Cardiac muscle cell (in vitro differentiated cells and primary cell): ENCODE measurements around the gene VWCE. TPM values are rescaled to one million over a fixed set of nuclear protein-coding genes. Genes with fewer than 3 reads are reported as not detected.
A peak's percentile ranks its signal among the peaks of the same experiment; 100 is the strongest.

Source experiments
- DNase-seq, 2 donors: peaks; one replicate each; pipeline versions ENCODE4 v3.0.0 to v3.0.0-alpha.2; 2010 to 2017; ENCODE audit warnings: low read depth in 1 of 2, low spot score in 1 of 2
- H3K27ac ChIP-seq: fragments of 200-600 bp; sonication (generic); 2 replicates; pipeline ENCODE4 v1.5.1; 2016
- H3K27me3 ChIP-seq: fragments of 200-600 bp; sonication (generic); 2 replicates; pipeline ENCODE4 v1.6.0; 2016; ENCODE audit warnings: control low read depth
- H3K36me3 ChIP-seq: fragments of 200-600 bp; sonication (generic); 2 replicates; pipeline ENCODE4 v1.5.1; 2016; ENCODE audit warnings: control low read depth
- H3K4me1 ChIP-seq: fragments of 200-600 bp; sonication (generic); 2 replicates; pipeline ENCODE4 v1.8.1; 2017; ENCODE audit warnings: low read depth, mild to moderate bottlenecking, mixed run types
- H3K4me3 ChIP-seq: fragments of 200-600 bp; sonication (generic); 2 replicates; pipeline ENCODE4 v1.5.1; 2016; ENCODE audit warnings: mild to moderate bottlenecking
- H3K9me3 ChIP-seq: fragments of 200-600 bp; sonication (generic); 2 replicates; pipeline ENCODE4 v1.5.1; 2017; ENCODE audit warnings: low read depth, mild to moderate bottlenecking, control low read depth
- polyA plus RNA-seq: library from polyadenylated mRNA; unstranded; fragments of >200 nt; fragmentation: Nextera tagmentation; extraction: Ambion mirVana; gene quantifications from 2 replicates; pipeline ENCODE4 v1.2.1, GENCODE V29; 2016
- total RNA-seq: library from RNA; depleted of rRNA; stranded (reverse); fragments of >200 nt; gene quantifications from 2 replicates; pipeline ENCODE4 v1.2.3, GENCODE V29; 2016
- TF ChIP-seq, protein P1 (sequence below): IDR thresholded peaks from 2 replicates; pipeline ENCODE4 v1.5.1; 2012; ENCODE audit warnings: low read depth, mild to moderate bottlenecking, low read length

Gene VWCE
- total and polyA plus RNA-seq, 2 experiments from 2014 or later: 2.3 to 3.1 TPM

- DNase-seq: no peak
- H3K36me3 ChIP-seq: peaks cover 23% of the 10 kb centered on the region
- H3K4me1 ChIP-seq: peaks cover 13% of the 10 kb centered on the region
- TF ChIP-seq, protein P1, sequence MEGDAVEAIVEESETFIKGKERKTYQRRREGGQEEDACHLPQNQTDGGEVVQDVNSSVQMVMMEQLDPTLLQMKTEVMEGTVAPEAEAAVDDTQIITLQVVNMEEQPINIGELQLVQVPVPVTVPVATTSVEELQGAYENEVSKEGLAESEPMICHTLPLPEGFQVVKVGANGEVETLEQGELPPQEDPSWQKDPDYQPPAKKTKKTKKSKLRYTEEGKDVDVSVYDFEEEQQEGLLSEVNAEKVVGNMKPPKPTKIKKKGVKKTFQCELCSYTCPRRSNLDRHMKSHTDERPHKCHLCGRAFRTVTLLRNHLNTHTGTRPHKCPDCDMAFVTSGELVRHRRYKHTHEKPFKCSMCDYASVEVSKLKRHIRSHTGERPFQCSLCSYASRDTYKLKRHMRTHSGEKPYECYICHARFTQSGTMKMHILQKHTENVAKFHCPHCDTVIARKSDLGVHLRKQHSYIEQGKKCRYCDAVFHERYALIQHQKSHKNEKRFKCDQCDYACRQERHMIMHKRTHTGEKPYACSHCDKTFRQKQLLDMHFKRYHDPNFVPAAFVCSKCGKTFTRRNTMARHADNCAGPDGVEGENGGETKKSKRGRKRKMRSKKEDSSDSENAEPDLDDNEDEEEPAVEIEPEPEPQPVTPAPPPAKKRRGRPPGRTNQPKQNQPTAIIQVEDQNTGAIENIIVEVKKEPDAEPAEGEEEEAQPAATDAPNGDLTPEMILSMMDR: no peak
- H3K27ac ChIP-seq: peak overlapping the region; percentile 95
- no peaks in the 10 kb centered on the region for H3K27me3 ChIP-seq
- peak overlapping the region; percentile 95 for H3K4me3 ChIP-seq
- no peaks in the 10 kb centered on the region for H3K9me3 ChIP-seq
Measured at GRCh38 chr11:61331651-61332050, 36.5 kb upstream of the VWCE start.

DNA sequence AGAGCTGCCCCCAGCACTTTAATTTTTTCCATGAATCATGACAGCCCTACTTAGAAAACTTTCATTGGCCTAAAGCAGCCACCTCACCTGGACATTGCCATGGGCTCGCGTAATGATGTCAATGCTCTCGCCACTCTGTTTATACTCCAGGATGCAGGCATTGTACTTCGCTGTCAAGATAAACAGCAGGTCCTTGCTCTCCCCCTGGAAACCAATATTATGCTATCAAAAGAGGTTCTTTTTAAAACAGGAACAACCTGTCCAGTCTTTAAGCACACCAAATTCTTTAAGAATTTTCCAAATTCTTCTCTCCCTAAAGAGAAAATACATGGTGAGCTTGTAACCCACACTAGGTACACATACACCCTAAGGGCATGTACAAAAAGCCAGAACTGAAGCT, 34.8 kb upstream of the VWCE start:
- no peak for DNase-seq
- H3K4me1 ChIP-seq: peaks cover 13% of the 10 kb centered on the region
- no peak overlapping the region for H3K4me3 ChIP-seq
- TF ChIP-seq, protein P1: no peak
- no peaks in the 10 kb centered on the region for H3K27me3 ChIP-seq
- no peaks in the 10 kb centered on the region for H3K9me3 ChIP-seq
- H3K27ac ChIP-seq: no peak overlapping the region
- peaks cover 35% of the 10 kb centered on the region for H3K36me3 ChIP-seq

DNA sequence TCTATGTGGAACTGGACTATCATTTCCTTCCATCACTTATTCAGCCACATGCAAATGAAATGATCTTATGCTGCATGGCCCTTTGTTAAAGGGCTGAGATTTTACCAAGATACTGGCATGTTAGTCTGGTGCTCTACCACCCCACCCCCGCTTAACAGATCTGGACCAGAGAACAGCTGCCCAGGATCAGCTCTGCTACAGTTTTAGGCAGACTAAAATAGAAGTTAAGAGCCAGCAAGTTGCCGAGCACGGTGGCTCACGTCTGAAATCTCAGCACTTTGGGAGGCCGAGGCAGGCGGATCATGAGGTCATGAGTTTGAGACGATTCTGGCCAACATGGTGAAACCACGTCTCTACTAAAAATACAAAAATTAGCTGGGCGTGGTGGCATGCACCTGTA, 33.2 kb upstream of the VWCE start:
- TF ChIP-seq, protein P1: no peak
- peaks cover 49% of the 10 kb centered on the region for H3K36me3 ChIP-seq
- H3K27ac ChIP-seq: no peak overlapping the region
- H3K9me3 ChIP-seq: no peaks in the 10 kb centered on the region
- no peaks in the 10 kb centered on the region for H3K27me3 ChIP-seq
- H3K4me1 ChIP-seq: peaks cover 9% of the 10 kb centered on the region
- no peak for DNase-seq
- H3K4me3 ChIP-seq: no peak overlapping the region

DNA sequence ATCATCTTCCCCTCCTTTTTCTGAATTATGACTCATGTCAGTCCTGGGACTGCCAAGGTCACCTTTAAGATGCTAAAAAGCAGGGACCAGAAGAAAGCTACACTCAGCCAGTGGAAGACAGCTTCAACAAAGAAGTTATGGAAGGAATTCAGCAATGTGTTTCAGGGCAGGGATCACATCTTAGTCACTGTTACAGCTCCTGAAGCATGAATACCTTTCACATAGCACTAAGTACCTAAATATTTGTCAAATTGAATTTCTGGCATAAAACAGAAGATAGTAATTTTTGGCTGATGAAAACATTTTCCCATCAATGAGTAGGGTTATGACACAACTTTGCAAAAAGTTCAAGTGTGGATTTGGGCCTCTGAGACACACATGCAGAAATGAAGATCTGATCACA, 32.6 kb upstream of the VWCE start:
- no peaks in the 10 kb centered on the region for H3K9me3 ChIP-seq
- no peak for DNase-seq
- H3K27ac ChIP-seq: no peak overlapping the region
- H3K27me3 ChIP-seq: no peaks in the 10 kb centered on the region
- peaks cover 9% of the 10 kb centered on the region for H3K4me1 ChIP-seq
- H3K4me3 ChIP-seq: no peak overlapping the region
- TF ChIP-seq, protein P1: no peak
- peaks cover 55% of the 10 kb centered on the region for H3K36me3 ChIP-seq

DNA sequence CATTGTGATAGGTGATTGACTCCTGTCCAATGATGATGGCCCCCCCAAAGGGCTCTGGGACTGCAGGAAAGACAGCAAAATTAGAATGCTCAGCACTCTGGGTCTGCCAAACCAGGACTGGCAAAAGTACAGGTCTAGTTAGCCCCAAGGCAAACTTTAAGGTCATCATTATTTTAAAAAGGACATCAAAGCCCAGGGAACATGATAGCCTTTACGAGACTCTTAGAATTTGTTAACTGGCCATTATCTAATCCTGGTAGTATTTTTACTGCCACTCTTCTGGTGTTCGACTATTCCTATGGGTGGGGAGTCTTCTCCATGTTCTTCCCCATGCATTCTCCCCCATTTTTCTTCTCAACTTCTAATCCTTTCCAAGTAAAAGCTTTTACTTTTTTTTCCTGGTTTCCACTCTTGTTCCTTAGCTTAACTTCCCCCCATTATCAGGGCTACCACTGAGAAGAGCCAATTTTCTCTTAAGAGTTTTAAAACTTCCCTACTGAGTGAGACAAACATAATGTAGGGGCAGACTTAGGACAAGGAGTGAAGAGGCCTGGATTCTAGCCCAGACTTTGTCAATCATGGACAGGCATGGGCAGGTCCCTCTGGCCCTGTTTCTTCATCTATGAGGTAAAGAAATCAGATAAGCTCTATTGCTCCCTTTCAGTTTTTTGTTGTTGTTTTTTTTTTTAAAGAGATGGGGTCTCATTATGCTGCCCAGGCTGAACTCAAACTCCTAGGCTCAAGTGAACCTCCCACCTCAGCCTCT, 30.7 kb upstream of the VWCE start:
- H3K9me3 ChIP-seq: no peaks in the 10 kb centered on the region
- DNase-seq: peak in 1 of 2 donors; percentile 75
- no peaks in the 10 kb centered on the region for H3K27me3 ChIP-seq
- no peak overlapping the region for H3K4me3 ChIP-seq
- H3K36me3 ChIP-seq: peaks cover 72% of the 10 kb centered on the region
- H3K27ac ChIP-seq: no peak overlapping the region
- H3K4me1 ChIP-seq: no peaks in the 10 kb centered on the region
- TF ChIP-seq, protein P1: no peak
